Measurements from ENCODE around the gene SUCLG1.

The SUCLG1 gene

DNA sequence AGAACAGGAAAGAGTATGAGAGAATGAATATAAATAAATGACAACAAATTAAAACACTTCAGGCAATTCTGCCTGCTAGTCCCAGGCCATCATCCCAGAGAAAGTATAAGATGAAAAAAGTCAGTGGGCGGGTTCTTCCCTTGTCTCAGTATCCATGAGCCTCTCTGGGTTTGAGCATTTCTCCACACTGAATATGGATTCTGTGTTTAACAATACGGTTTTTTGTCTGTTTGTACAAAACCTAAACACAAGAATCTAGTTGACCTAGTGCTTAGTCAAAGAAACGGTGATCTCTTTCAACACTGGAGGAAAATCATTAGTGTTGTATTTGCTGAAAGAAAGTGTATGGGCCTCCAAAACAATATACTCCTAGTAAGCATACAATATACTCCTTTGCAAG, 10.0 kb downstream of the SUCLG1 start:
- no peaks in the 10 kb centered on the region for H3K27me3 ChIP-seq (ENCODE audit: control insufficient read depth, insufficient read depth, low read length)
- peaks cover 20% of the 10 kb centered on the region for H3K36me3 ChIP-seq (ENCODE audit: control insufficient read depth, insufficient read depth, low read length)
- H3K27ac ChIP-seq (ENCODE audit: low read depth, low read length) = no peak overlapping the region
- no peak overlapping the region for H3K9ac ChIP-seq (ENCODE audit: low read length)
- 0 out of 2 replicates have a peak, but pooled peaks cover 7% of the 10 kb centered on the region for H3K9me3 ChIP-seq (ENCODE audit: control insufficient read depth, insufficient read depth, low read depth, low read length)
- H3K4me1 ChIP-seq (ENCODE audit: control insufficient read depth, insufficient read depth, low read length) = no peaks in the 10 kb centered on the region
- H3K4me3 ChIP-seq (ENCODE audit: low read depth, low read length) = no peak overlapping the region

DNA sequence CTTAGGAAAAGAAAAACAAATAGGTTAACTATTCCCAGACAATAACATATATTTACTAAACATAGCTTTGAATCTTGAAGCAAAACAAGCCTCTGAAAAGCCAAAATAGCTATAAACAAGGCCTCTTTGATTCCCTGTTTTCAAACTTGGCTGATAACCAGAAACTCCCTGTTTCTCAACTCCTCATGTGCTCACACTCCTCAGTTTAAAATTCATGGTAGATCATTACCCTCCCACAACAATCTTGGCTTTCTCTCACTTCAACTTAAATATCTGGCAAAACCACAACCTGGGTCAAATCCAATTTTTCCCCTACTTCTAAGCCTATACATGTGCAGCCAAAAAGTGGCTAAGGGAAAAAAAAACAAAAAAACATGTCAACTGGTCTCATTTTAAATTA, 15.6 kb downstream of the SUCLG1 start:
- H3K36me3 ChIP-seq (ENCODE audit: control insufficient read depth, insufficient read depth, low read length) = peaks cover 64% of the 10 kb centered on the region
- no peak overlapping the region for H3K9ac ChIP-seq (ENCODE audit: low read length)

GRCh38 chr2:84442888-84443287, 16.2 kb downstream of the SUCLG1 start:
- no peaks in the 10 kb centered on the region for H3K4me1 ChIP-seq (ENCODE audit: control insufficient read depth, insufficient read depth, low read length)
- H3K27ac ChIP-seq (ENCODE audit: low read depth, low read length) = no peak overlapping the region
- H3K9me3 ChIP-seq (ENCODE audit: control insufficient read depth, insufficient read depth, low read depth, low read length) = 0 out of 2 replicates have a peak, but pooled peaks cover 7% of the 10 kb centered on the region
- no peaks in the 10 kb centered on the region for H3K27me3 ChIP-seq (ENCODE audit: control insufficient read depth, insufficient read depth, low read length)
- no peak overlapping the region for H3K4me3 ChIP-seq (ENCODE audit: low read depth, low read length)
- peaks cover 70% of the 10 kb centered on the region for H3K36me3 ChIP-seq (ENCODE audit: control insufficient read depth, insufficient read depth, low read length)
- no peak overlapping the region for H3K9ac ChIP-seq (ENCODE audit: low read length)

More for the DNA sequence above, 15.6 kb downstream of the SUCLG1 start:
- H3K27ac ChIP-seq (ENCODE audit: low read depth, low read length) = no peak overlapping the region
- no peaks in the 10 kb centered on the region for H3K4me1 ChIP-seq (ENCODE audit: control insufficient read depth, insufficient read depth, low read length)
- H3K9me3 ChIP-seq (ENCODE audit: control insufficient read depth, insufficient read depth, low read depth, low read length) = 0 out of 2 replicates have a peak, but pooled peaks cover 7% of the 10 kb centered on the region
- no peaks in the 10 kb centered on the region for H3K27me3 ChIP-seq (ENCODE audit: control insufficient read depth, insufficient read depth, low read length)
- H3K4me3 ChIP-seq (ENCODE audit: low read depth, low read length) = no peak overlapping the region

- Histone ChIP-seq H3K9ac (ENCODE audit: low read length) (no peak overlapping the region), H3K36me3 (ENCODE audit: control insufficient read depth, insufficient read depth, low read length) (peaks cover 73% of the 10 kb centered on the region), H3K9me3 (ENCODE audit: control insufficient read depth, insufficient read depth, low read depth, low read length) (0 out of 2 replicates have a peak, but pooled peaks cover 7% of the 10 kb centered on the region)
Measured at GRCh38 chr2:84441505-84441904, 17.6 kb downstream of the SUCLG1 start.

DNA sequence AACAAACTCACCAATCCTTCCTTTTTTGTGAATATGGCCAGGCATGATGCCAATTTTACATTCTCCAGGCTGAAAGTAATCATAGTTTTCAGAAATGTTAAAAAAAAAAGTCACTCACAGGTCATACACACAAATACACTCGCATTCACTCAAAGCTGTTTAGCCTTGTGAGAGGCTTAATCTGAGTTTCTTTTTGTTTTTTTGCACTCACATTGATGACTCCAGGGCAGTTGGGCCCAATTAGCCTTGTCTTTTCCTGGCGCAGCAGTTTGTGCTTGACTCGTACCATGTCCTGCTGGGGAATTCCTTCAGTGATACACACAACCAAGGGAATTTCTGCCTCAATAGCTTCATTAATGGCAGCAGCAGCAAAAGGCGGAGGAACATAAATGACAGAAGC, 18.0 kb downstream of the SUCLG1 start:
- Histone ChIP-seq H3K9me3 (ENCODE audit: control insufficient read depth, insufficient read depth, low read depth, low read length) (0 out of 2 replicates have a peak, but pooled peaks cover 7% of the 10 kb centered on the region), H3K9ac (ENCODE audit: low read length) (no peak overlapping the region), H3K36me3 (ENCODE audit: control insufficient read depth, insufficient read depth, low read length) (peaks cover 69% of the 10 kb centered on the region), H3K4me1 (ENCODE audit: control insufficient read depth, insufficient read depth, low read length) (no peaks in the 10 kb centered on the region), H3K4me3 (ENCODE audit: low read depth, low read length) (no peak overlapping the region), H3K27ac (ENCODE audit: low read depth, low read length) (no peak overlapping the region), H3K27me3 (ENCODE audit: control insufficient read depth, insufficient read depth, low read length) (no peaks in the 10 kb centered on the region)

More at GRCh38 chr2:84441505-84441904, 17.6 kb downstream of the SUCLG1 start:
- no peak overlapping the region for H3K27ac ChIP-seq (ENCODE audit: low read depth, low read length)
- no peak overlapping the region for H3K4me3 ChIP-seq (ENCODE audit: low read depth, low read length)
- no peaks in the 10 kb centered on the region for H3K27me3 ChIP-seq (ENCODE audit: control insufficient read depth, insufficient read depth, low read length)
- no peaks in the 10 kb centered on the region for H3K4me1 ChIP-seq (ENCODE audit: control insufficient read depth, insufficient read depth, low read length)

DNA sequence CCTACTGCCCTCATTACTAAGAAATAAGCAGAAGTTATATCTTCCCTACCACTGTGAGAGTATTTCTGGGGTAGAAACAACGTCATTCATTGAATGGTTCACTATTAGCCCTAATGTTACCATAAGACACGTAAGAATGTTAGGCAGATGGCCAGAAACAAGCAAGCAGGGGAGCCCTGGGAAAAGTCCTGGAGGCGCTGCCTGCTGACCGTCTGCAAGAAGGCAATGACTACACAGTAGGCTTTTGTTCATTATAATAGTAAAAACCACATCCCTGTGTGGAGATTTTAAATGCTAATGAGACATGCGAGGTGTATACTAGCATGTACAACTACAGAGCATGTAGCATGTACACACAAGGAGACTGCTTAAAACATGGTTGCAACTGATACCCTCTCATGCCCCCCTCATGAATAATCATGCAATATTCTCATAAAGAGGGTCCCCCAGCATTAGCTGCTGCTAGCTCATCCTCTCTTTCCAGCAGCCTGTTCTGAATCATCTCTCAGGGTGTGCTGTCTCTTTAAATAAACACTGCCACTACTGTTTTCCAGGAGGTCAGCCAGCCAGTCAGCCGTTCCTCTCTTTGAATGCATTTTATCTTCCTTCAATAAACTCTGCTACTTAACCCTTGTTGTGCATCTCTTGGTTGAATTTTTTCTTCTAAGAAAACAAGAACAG, 23.6 kb downstream of the SUCLG1 start:
- Histone ChIP-seq H3K4me1 (ENCODE audit: control insufficient read depth, insufficient read depth, low read length) (no peaks in the 10 kb centered on the region), H3K9me3 (ENCODE audit: control insufficient read depth, insufficient read depth, low read depth, low read length) (no peaks in the 10 kb centered on the region), H3K9ac (ENCODE audit: low read length) (no peak overlapping the region), H3K27me3 (ENCODE audit: control insufficient read depth, insufficient read depth, low read length) (no peaks in the 10 kb centered on the region), H3K27ac (ENCODE audit: low read depth, low read length) (no peak overlapping the region), H3K36me3 (ENCODE audit: control insufficient read depth, insufficient read depth, low read length) (peaks cover 65% of the 10 kb centered on the region), H3K4me3 (ENCODE audit: low read depth, low read length) (no peak overlapping the region)

- Histone ChIP-seq H3K4me1 (ENCODE audit: control insufficient read depth, insufficient read depth, low read length) (no peaks in the 10 kb centered on the region), H3K9me3 (ENCODE audit: control insufficient read depth, insufficient read depth, low read depth, low read length) (no peaks in the 10 kb centered on the region), H3K9ac (ENCODE audit: low read length) (no peak overlapping the region), H3K36me3 (ENCODE audit: control insufficient read depth, insufficient read depth, low read length) (peaks cover 58% of the 10 kb centered on the region), H3K27me3 (ENCODE audit: control insufficient read depth, insufficient read depth, low read length) (no peaks in the 10 kb centered on the region), H3K4me3 (ENCODE audit: low read depth, low read length) (no peak overlapping the region), H3K27ac (ENCODE audit: low read depth, low read length) (no peak overlapping the region)
Measured at GRCh38 chr2:84429328-84429727, 29.8 kb downstream of the SUCLG1 start.

DNA sequence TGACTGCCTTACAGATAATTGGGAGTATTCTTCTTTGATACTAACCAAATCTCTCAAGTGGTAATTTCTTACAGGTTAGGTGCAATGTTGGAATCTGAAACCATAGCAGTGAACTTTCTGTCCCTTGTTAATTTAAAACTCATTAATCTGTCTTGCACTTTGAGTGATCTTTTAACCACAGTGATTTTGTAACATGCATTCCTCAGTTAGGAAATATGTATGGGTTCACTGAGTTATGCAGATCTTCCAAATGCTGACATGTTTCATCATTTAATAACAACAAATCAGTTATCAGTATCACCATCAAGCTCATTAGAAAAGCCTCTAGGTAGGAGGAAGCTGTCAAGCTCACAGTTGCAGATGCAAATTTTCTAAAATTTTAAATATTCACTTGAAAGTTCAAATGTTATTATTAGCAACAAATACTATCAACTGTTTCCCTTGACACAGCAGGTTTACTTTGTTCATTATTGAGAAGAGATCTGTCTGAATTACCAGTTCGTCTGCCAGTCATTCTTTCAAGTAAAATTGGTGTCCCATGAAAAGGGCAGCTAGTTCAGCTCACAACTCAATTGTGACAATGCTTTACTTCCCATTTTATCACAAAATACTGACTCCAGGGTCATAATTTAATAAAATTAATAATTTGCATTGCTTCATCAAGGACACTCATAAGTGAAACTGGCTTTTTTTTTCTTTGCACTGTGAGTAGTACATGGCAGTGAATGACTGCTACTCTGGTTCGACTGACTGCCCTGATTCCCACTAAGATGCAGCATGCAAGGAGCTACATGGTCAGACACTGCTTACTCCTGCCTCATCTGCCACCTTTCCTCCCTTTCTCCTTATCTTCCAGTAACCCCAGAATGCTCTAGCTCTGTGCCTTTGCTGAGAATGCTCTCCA, 31.6 kb downstream of the SUCLG1 start:
- Histone ChIP-seq H3K4me3 (ENCODE audit: low read depth, low read length) (no peak overlapping the region), H3K27me3 (ENCODE audit: control insufficient read depth, insufficient read depth, low read length) (no peaks in the 10 kb centered on the region), H3K36me3 (ENCODE audit: control insufficient read depth, insufficient read depth, low read length) (peaks cover 58% of the 10 kb centered on the region)

DNA sequence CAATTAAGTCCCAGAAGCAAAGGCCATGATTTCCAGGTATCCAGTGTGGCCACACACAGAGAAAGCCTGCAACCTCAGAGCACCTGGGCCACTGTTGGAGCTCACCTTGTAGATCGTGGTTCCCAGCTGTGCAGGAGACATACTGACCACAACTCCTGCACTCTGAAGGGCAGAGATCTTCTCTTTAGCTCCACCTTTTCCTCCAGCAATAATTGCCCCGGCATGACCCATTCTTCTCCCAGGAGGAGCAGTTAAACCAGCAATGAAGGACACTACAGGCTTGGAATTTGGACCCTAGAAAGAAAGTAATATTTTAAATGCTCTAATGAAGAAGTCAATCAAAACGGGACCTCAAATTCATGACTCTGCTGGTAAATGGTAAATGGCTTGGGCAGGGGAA, 33.8 kb downstream of the SUCLG1 start:
- no peaks in the 10 kb centered on the region for H3K9me3 ChIP-seq (ENCODE audit: control insufficient read depth, insufficient read depth, low read depth, low read length)
- no peaks in the 10 kb centered on the region for H3K27me3 ChIP-seq (ENCODE audit: control insufficient read depth, insufficient read depth, low read length)
- peaks cover 41% of the 10 kb centered on the region for H3K36me3 ChIP-seq (ENCODE audit: control insufficient read depth, insufficient read depth, low read length)

More for the DNA sequence above, 31.6 kb downstream of the SUCLG1 start:
- H3K27ac ChIP-seq (ENCODE audit: low read depth, low read length) = no peak overlapping the region
- no peak overlapping the region for H3K9ac ChIP-seq (ENCODE audit: low read length)
- H3K4me1 ChIP-seq (ENCODE audit: control insufficient read depth, insufficient read depth, low read length) = no peaks in the 10 kb centered on the region
- H3K9me3 ChIP-seq (ENCODE audit: control insufficient read depth, insufficient read depth, low read depth, low read length) = no peaks in the 10 kb centered on the region

GRCh38 chr2:84424152-84424551, 34.9 kb downstream of the SUCLG1 start:
- H3K9ac ChIP-seq (ENCODE audit: low read length) = no peak overlapping the region
- H3K4me3 ChIP-seq (ENCODE audit: low read depth, low read length) = no peak overlapping the region
- H3K27me3 ChIP-seq (ENCODE audit: control insufficient read depth, insufficient read depth, low read length) = no peaks in the 10 kb centered on the region
- H3K36me3 ChIP-seq (ENCODE audit: control insufficient read depth, insufficient read depth, low read length) = peaks cover 29% of the 10 kb centered on the region
- H3K9me3 ChIP-seq (ENCODE audit: control insufficient read depth, insufficient read depth, low read depth, low read length) = no peaks in the 10 kb centered on the region
- H3K27ac ChIP-seq (ENCODE audit: low read depth, low read length) = no peak overlapping the region
- H3K4me1 ChIP-seq (ENCODE audit: control insufficient read depth, insufficient read depth, low read length) = no peaks in the 10 kb centered on the region

More for the DNA sequence above, 33.8 kb downstream of the SUCLG1 start:
- Histone ChIP-seq H3K27ac (ENCODE audit: low read depth, low read length) (no peak overlapping the region), H3K4me3 (ENCODE audit: low read depth, low read length) (no peak overlapping the region), H3K9ac (ENCODE audit: low read length) (no peak overlapping the region), H3K4me1 (ENCODE audit: control insufficient read depth, insufficient read depth, low read length) (no peaks in the 10 kb centered on the region)

GRCh38 chr2:84421791-84422190, 37.3 kb downstream of the SUCLG1 start:
- Histone ChIP-seq H3K4me3 (ENCODE audit: low read depth, low read length) (no peak overlapping the region), H3K4me1 (ENCODE audit: control insufficient read depth, insufficient read depth, low read length) (no peaks in the 10 kb centered on the region), H3K27me3 (ENCODE audit: control insufficient read depth, insufficient read depth, low read length) (no peaks in the 10 kb centered on the region), H3K9ac (ENCODE audit: low read length) (no peak overlapping the region), H3K36me3 (ENCODE audit: control insufficient read depth, insufficient read depth, low read length) (peaks cover 14% of the 10 kb centered on the region; the same call in 1 of the 2 replicates), H3K27ac (ENCODE audit: low read depth, low read length) (no peak overlapping the region), H3K9me3 (ENCODE audit: control insufficient read depth, insufficient read depth, low read depth, low read length) (no peaks in the 10 kb centered on the region)
